Epithelial cell of esophagus (primary cell): ENCODE data around the gene ATP5F1D.

Source experiments
- DNase-seq: peaks from one replicate; pipeline ENCODE4 v3.0.0; 2010; ENCODE audit warnings: low read depth
- H3K4me3 ChIP-seq: 2 replicates; pipeline ENCODE4 v1.5.1; 2011; ENCODE audit warnings: mild to moderate bottlenecking, low read length, control low read depth
- CTCF ChIP-seq: IDR thresholded peaks from 2 replicates; pipeline ENCODE4 v1.5.1; 2011; ENCODE audit warnings: low read depth, mild to moderate bottlenecking, low read length, control low read depth, inconsistent platforms; ENCODE audit not compliant: insufficient read depth; ENCODE audit errors: missing control alignments

ATP5F1D gene

DNA sequence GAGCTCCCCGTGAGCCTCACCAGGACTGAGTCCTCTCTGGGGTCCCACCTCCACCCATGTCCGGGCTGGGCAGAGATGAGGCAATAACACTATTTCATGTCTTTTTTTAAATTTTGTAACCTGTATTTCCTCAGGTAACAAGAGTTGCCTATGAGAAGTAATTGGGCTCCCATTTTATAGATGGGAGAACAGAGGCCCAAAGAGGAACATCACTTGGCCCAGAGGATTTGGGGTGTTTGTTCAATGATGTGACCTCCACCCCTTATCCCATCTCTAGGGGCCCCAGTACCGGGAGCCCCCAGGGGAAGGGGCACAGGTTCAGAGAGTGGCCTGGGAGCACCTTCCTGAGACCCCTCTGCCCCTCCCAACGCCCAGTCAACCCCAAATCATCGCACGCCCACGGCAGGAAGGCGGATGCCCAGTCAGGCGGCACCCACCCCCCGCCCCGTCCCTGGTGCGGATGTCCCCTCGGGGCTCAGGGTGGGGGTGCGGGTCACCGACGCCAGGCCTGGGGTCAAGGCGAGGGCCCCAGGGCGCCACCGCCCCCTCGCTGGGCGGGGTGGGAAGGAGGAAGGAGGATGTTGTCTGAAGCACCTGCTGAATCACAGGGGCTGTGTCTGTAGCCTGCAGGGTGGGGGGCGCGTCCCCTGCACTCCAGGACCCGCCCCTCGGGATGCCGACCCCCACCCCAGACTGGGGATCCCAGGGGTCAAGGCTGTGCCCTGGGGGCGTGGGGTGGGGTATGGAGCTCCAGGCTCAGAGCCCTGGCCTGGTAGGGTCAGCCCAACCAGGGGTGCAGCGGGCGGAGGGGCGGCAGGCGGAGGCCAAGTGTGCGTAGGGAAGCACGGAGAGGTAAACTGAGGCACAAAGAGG, 18.6 kb downstream of the ATP5F1D start:
- H3K4me3 ChIP-seq, result peak overlapping the region; percentile 21
- peak; percentile 65 for DNase-seq
- TF ChIP-seq CTCF, result no peak

- TF ChIP-seq CTCF, result no peak
- DNase-seq, result peak; percentile 96
- peak overlapping the region; percentile 68 for H3K4me3 ChIP-seq
Measured at GRCh38 chr19:1260749-1261537, 19.4 kb downstream of the ATP5F1D start.

DNA sequence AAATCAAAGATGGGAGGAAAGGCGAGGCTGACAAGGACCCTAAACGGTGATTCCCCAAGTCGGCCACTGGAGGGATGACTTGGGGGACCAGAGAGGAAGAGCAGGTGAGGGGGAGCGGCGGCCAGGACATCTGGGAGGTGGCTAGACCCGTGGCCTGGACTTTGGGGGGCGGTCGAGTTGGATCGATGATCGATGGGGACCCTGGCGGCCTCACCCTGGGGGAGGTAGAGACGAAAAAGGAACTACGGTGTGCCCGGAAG, 19.9 kb downstream of the ATP5F1D start:
- no peak for DNase-seq
- H3K4me3 ChIP-seq, result peak overlapping the region; percentile 68
- TF ChIP-seq CTCF, result no peak

DNA sequence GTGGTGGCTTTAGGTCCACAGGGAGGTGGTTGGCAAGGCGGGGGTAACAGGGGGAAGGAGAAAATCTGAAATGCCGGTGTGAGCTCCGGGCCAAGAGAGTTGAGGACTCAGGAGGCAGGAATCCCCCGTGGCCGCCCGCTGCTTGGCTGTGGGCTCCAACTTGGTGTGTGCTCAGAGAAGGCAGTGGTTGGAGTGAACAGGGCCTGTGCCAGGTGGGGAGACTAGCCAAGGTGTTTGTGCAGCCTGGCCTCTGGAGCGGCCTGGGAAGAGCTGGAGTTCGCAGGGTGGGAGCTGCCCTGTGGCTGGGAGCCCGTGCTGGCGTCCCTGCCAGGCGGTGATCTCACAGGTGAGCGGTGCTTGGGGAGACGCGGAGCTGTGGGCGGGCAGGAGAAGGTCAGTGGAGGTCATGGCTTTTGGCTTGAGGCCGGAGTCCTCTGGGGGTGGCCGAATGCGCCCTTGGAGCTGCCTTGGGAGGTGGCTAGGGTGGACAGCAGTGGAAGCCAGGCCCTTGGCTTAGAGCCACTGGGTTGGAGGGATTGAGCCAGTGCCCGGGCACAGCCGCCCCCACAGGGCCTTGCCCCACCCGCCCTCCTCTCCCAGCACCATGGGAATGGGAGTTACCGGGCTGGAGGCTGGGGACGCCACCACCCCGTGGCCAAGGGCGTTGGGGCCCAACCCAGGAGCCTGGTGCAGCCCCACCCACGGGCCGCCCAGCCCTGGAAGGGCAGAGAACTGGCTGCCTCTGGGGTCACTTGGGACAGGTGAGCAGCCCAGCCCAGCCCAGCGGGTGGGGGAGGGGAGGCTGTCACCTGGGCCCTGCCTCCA, 20.5 kb downstream of the ATP5F1D start:
- H3K4me3 ChIP-seq, result peak overlapping the region; percentile 68
- DNase-seq, result peak; percentile 58

DNA sequence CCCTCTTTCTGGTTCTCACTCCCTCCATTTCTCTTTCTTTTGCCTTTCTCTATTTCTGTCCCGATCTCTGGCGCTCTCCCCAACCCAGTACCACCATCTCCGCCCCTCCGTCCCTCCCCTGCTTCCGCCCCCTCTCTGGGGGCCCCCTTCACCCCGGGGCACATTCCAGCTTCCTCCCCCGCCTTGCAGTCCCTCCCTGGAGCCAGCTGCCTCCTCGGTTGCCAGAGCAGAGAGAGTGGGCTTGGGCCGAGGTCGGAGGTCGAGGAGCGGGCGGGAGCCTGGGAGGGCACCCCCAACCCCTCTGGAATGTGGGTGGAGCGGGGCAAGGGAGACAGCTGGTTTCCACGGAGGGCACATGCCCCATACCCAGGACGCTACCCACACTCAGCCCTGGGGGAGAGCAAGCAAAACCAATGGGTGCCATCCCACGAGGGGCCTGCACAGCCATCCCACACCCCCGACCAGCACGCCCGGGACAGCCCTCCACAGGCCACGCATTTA, 21.1 kb downstream of the ATP5F1D start:
- H3K4me3 ChIP-seq, result peak overlapping the region; percentile 68
- DNase-seq, result no peak
- TF ChIP-seq CTCF, result no peak

More for the DNA sequence above, 20.5 kb downstream of the ATP5F1D start:
- no peak for TF ChIP-seq CTCF

GRCh38 chr19:1263188-1263587, 21.6 kb downstream of the ATP5F1D start:
- H3K4me3 ChIP-seq, result no peak overlapping the region
- TF ChIP-seq CTCF, result no peak
- DNase-seq, result no peak
